ENCODE results near the gene TDRD7. TPM values are rescaled to one million over a fixed set of nuclear protein-coding genes. Genes with fewer than 3 reads are reported as not detected.
A peak's percentile ranks its signal among the peaks of the same experiment; 100 is the strongest.
"Not testable (repeated sequence)": the region's sequence is repeated elsewhere in the genome, so short reads cannot be mapped to it uniquely, and the experiment has no call there.

The TDRD7 gene
- total RNA-seq, 1 experiment from 2014 or later: 46.9 TPM

- DNase-seq (ENCODE audit: low read depth): peak; percentile 13
Observed at GRCh38 chr9:97425973-97426336, 14.1 kb downstream of the TDRD7 start.

GRCh38 chr9:97427885-97428284 lies 16.0 kb downstream of the TDRD7 start:
- no peak for DNase-seq (ENCODE audit: low read depth)

GRCh38 chr9:97430316-97431043 lies 18.6 kb downstream of the TDRD7 start:
- no peak for DNase-seq (ENCODE audit: low read depth)

GRCh38 chr9:97431044-97431441 lies 19.1 kb downstream of the TDRD7 start:
- no peak for DNase-seq (ENCODE audit: low read depth)

- DNase-seq (ENCODE audit: low read depth): no peak
Observed at GRCh38 chr9:97431549-97432143, 19.8 kb downstream of the TDRD7 start.

- DNase-seq (ENCODE audit: low read depth): no peak
Observed at GRCh38 chr9:97437051-97437600, 25.2 kb downstream of the TDRD7 start.

GRCh38 chr9:97438257-97438656 lies 26.4 kb downstream of the TDRD7 start:
- no peak for DNase-seq (ENCODE audit: low read depth)

GRCh38 chr9:97438666-97439065 lies 26.8 kb downstream of the TDRD7 start:
- DNase-seq (ENCODE audit: low read depth): no peak

GRCh38 chr9:97440160-97440559 lies 28.3 kb downstream of the TDRD7 start:
- DNase-seq (ENCODE audit: low read depth): no peak

GRCh38 chr9:97441729-97442128 lies 29.8 kb downstream of the TDRD7 start:
- DNase-seq (ENCODE audit: low read depth): peak; percentile 33

- no peak for DNase-seq (ENCODE audit: low read depth)
Observed at GRCh38 chr9:97445119-97445701, 33.3 kb downstream of the TDRD7 start.

- DNase-seq (ENCODE audit: low read depth): no peak
Observed at GRCh38 chr9:97447001-97447400, 35.1 kb downstream of the TDRD7 start.

- DNase-seq (ENCODE audit: low read depth): not testable (repeated sequence)
Observed at GRCh38 chr9:97453573-97453972, 41.7 kb downstream of the TDRD7 start.

- not testable (repeated sequence) for DNase-seq (ENCODE audit: low read depth)
Observed at GRCh38 chr9:97456841-97457240, 44.9 kb downstream of the TDRD7 start.

GRCh38 chr9:97459326-97459725 lies 47.4 kb downstream of the TDRD7 start:
- no peak for DNase-seq (ENCODE audit: low read depth)

GRCh38 chr9:97462159-97462558 lies 50.3 kb downstream of the TDRD7 start:
- DNase-seq (ENCODE audit: low read depth): no peak

GRCh38 chr9:97462914-97463313 lies 51.0 kb downstream of the TDRD7 start:
- DNase-seq (ENCODE audit: low read depth): no peak

- DNase-seq (ENCODE audit: low read depth): peak; percentile 69
Observed at GRCh38 chr9:97468658-97469448, 57.0 kb downstream of the TDRD7 start.

GRCh38 chr9:97470076-97470475 lies 58.2 kb downstream of the TDRD7 start:
- DNase-seq (ENCODE audit: low read depth): no peak

- DNase-seq (ENCODE audit: low read depth): peak; percentile 24
Observed at GRCh38 chr9:97473717-97474116, 61.8 kb downstream of the TDRD7 start.

- peak; percentile 84 for DNase-seq (ENCODE audit: low read depth)
Observed at GRCh38 chr9:97474372-97474925, 62.6 kb downstream of the TDRD7 start.

- peak; percentile 91 for DNase-seq (ENCODE audit: low read depth)
Observed at GRCh38 chr9:97475059-97475458, 63.2 kb downstream of the TDRD7 start.
